ENCODE measurements around the gene RAB28. TPM values are rescaled to one million over a fixed set of nuclear protein-coding genes. Genes with fewer than 3 reads are reported as not detected.

Gene RAB28
- total and polyA plus RNA-seq, 2 of the 8 experiments (the other 6 are each of a cell fraction or from before 2014, with no cell fraction given), result 16.0 to 18.7 TPM

DNA sequence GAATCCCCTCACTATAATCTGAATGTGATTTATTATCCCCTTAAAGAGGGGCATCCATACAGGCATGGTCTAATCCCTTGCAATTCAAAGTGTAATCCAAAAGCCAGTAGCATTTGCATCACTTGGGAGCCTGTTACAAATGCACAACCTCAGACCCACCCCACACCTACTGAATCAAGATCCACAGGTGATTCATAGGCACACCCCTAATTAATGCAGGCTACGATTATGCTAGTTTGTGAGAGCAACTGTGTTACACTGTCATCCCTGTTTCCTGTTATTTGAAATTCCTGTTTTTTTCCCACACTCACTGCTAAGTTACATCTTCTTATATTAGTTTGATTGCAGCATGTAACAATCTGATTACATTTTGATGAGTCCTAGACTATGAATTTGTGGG lies 120.0 kb downstream of the RAB28 start:
- no peak overlapping the region for H2BK120ac ChIP-seq (replicated peaks; ENCODE audit: low read depth, low read length)
- TF ChIP-seq, protein P1, sequence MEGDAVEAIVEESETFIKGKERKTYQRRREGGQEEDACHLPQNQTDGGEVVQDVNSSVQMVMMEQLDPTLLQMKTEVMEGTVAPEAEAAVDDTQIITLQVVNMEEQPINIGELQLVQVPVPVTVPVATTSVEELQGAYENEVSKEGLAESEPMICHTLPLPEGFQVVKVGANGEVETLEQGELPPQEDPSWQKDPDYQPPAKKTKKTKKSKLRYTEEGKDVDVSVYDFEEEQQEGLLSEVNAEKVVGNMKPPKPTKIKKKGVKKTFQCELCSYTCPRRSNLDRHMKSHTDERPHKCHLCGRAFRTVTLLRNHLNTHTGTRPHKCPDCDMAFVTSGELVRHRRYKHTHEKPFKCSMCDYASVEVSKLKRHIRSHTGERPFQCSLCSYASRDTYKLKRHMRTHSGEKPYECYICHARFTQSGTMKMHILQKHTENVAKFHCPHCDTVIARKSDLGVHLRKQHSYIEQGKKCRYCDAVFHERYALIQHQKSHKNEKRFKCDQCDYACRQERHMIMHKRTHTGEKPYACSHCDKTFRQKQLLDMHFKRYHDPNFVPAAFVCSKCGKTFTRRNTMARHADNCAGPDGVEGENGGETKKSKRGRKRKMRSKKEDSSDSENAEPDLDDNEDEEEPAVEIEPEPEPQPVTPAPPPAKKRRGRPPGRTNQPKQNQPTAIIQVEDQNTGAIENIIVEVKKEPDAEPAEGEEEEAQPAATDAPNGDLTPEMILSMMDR (IDR thresholded peaks at IDR 0.05; ENCODE audit: control extremely low read depth in 1 of 3, insufficient read depth in 1 of 3, low read depth in 1 of 3, low read length in 3 of 3), result no peak
- no peak for TF ChIP-seq SIRT6 (IDR thresholded peaks at IDR 0.05; ENCODE audit: low read length)
- ChIA-PET CTCF (ENCODE audit: partially characterized antibody) (no interaction called here), POLR2A (ENCODE audit: partially characterized antibody) (no interaction called here)
- FAIRE-seq (no peak), DNase-seq (ENCODE audit: low read depth in 1 of 2, low spot score in 2 of 2) (no peak)
- no peak overlapping the region for H4K91ac ChIP-seq (replicated peaks; ENCODE audit: insufficient read length, low read length)
- no peaks in the 10 kb centered on the region for H3K27me3 ChIP-seq (replicated peaks in 1 of 4; ENCODE audit: control insufficient read depth in 3 of 4, extremely low read depth in 1 of 4, insufficient read depth in 3 of 4, low read length in 3 of 4)
- no peak overlapping the region for H3K9ac ChIP-seq (replicated peaks in 1 of 4; ENCODE audit: extremely low read depth in 1 of 4, low read depth in 3 of 4, low read length in 3 of 4)
- no peak overlapping the region for H3K23ac ChIP-seq (ENCODE audit: insufficient read length)
- no peak overlapping the region for H2BK5ac ChIP-seq (ENCODE audit: low read depth, low read length)
- H3K18ac ChIP-seq (ENCODE audit: extremely low read depth, low read length), result no peak overlapping the region
- H3K14ac ChIP-seq (ENCODE audit: insufficient read length), result no peak overlapping the region
- no peak overlapping the region for H4K5ac ChIP-seq (ENCODE audit: insufficient read length, low read depth, low read length)
- no peaks in the 10 kb centered on the region for H3K4me1 ChIP-seq (replicated peaks in 1 of 4; ENCODE audit: control insufficient read depth in 3 of 4, insufficient read depth in 4 of 4, low read length in 3 of 4)
- no peak overlapping the region for H3K4me2 ChIP-seq (ENCODE audit: insufficient read depth in 1 of 2, low read depth in 2 of 2, low read length in 2 of 2)
- no peak overlapping the region for H2AFZ ChIP-seq (ENCODE audit: low read length)
- no peak overlapping the region for H3K4ac ChIP-seq (replicated peaks; ENCODE audit: insufficient read length, low read depth, low read length)
- no peaks in the 10 kb centered on the region for H3K79me1 ChIP-seq (ENCODE audit: low read depth, low read length)
- no peak overlapping the region for H2BK15ac ChIP-seq (ENCODE audit: low read length)
- H3K4me3 ChIP-seq (ENCODE audit: extremely low read depth in 1 of 4, insufficient read depth in 2 of 4, low read depth in 3 of 4, low read length in 4 of 4), result no peak overlapping the region
- no peak overlapping the region for H4K8ac ChIP-seq (ENCODE audit: extremely low read depth, insufficient read depth, low read length)
- H3K56ac ChIP-seq (replicated peaks; ENCODE audit: insufficient read length, low read depth, low read length), result no peak overlapping the region
- WGBS, 2 experiments (ENCODE audit: extremely low coverage in 1 of 2, insufficient coverage in 1 of 2, insufficient read length in 1 of 2, insufficient replicate concordance in 2 of 2, low coverage in 1 of 2, low lambda C conversion rate in 2 of 2, missing lambda C conversion rate in 1 of 2), result 65% methylated on average over 1 of the region's 1 CpG; no CpG with 5 or more reads in 1 of the 2 experiments
- no peak overlapping the region for H2BK20ac ChIP-seq (ENCODE audit: low read length)
- no peaks in the 10 kb centered on the region for H3K23me2 ChIP-seq (ENCODE audit: low read depth, low read length)
- H2AK5ac ChIP-seq (ENCODE audit: low read depth, low read length), result no peak overlapping the region
- no peak overlapping the region for H2BK12ac ChIP-seq (ENCODE audit: low read depth, low read length)
- H3K36me3 ChIP-seq (ENCODE audit: control insufficient read depth in 2 of 4, insufficient read depth in 4 of 4, low read length in 3 of 4), result no peaks in the 10 kb centered on the region
- H4K20me1 ChIP-seq (replicated peaks in 1 of 2; ENCODE audit: control insufficient read depth in 1 of 2, insufficient read depth in 2 of 2, low read length in 2 of 2), result no peaks in the 10 kb centered on the region
- no peaks in the 10 kb centered on the region for H3K9me3 ChIP-seq (ENCODE audit: insufficient read depth in 2 of 2, low read depth in 1 of 2, low read length in 1 of 2)
- H3K27ac ChIP-seq (ENCODE audit: low read depth, low read length), result no peak overlapping the region
- no peaks in the 10 kb centered on the region for H3K79me2 ChIP-seq (ENCODE audit: control insufficient read depth in 1 of 2, insufficient read depth in 2 of 2, low read length in 2 of 2)

All from H1 (cell line).